GM23338 (cell line): ENCODE data around the gene AK3.

Experiments
- CREB1 ChIP-seq: fragments of 250-450 bp; sonication (Bioruptor Pico); IDR thresholded peaks from 2 replicates; pipeline ENCODE4 v1.5.0; 2020; ENCODE audit warnings: low read depth, mild to moderate bottlenecking, moderate library complexity
- CTCF ChIP-seq, 2 experiments: fragments of 200-600 bp in 1 of 2; sonication (generic) in 1 of 2; conservative IDR thresholded peaks; 2 replicates each; pipeline versions ENCODE4 v1.5.1 to v1.6.1; 2016 to 2017; ENCODE audit warnings: antibody characterized with exemption in 2 of 2, low read depth in 2 of 2, mild to moderate bottlenecking in 2 of 2, moderate library complexity in 1 of 2
- ETS1 ChIP-seq: IDR thresholded peaks from 2 replicates; pipeline ENCODE4 v1.6.1; 2016; ENCODE audit warnings: antibody characterized with exemption
- EZH2 ChIP-seq: fragments of 200-600 bp; sonication (generic); IDR thresholded peaks from one replicate; pipeline ENCODE4 v1.8.0; 2017; ENCODE audit warnings: antibody characterized with exemption, mild to moderate bottlenecking, low read depth; ENCODE audit not compliant: unreplicated experiment
- EZH2phosphoT487 ChIP-seq: fragments of 200-600 bp; sonication (generic); IDR thresholded peaks from one replicate; pipeline ENCODE4 v1.8.1; 2018; ENCODE audit warnings: antibody characterized with exemption; ENCODE audit not compliant: unreplicated experiment
- JUNB ChIP-seq: IDR thresholded peaks from one replicate; pipeline ENCODE4 v1.6.1; 2016; ENCODE audit warnings: antibody characterized with exemption; ENCODE audit not compliant: unreplicated experiment
- NANOG ChIP-seq: IDR thresholded peaks from 2 replicates; pipeline ENCODE4 v1.6.1; 2016; ENCODE audit warnings: antibody characterized with exemption, borderline replicate concordance
- POLR2AphosphoS5 ChIP-seq: IDR thresholded peaks from 2 replicates; pipeline ENCODE4 v1.6.1; 2016; ENCODE audit warnings: antibody characterized with exemption, low read depth
- REST ChIP-seq: IDR thresholded peaks from one replicate; pipeline ENCODE4 v1.6.1; 2018; ENCODE audit warnings: antibody characterized with exemption; ENCODE audit not compliant: unreplicated experiment
- STAT1 ChIP-seq: IDR thresholded peaks from one replicate; pipeline ENCODE4 v1.6.1; 2016; ENCODE audit warnings: antibody characterized with exemption; ENCODE audit not compliant: unreplicated experiment
- ZNF114 ChIP-seq: fragments of 250-450 bp; sonication (Bioruptor Pico); IDR thresholded peaks from 2 replicates; pipeline ENCODE4 v1.5.0; 2020; ENCODE audit warnings: mild to moderate bottlenecking, moderate library complexity
- ZNF331 ChIP-seq: fragments of 250-450 bp; sonication (Bioruptor Pico); IDR thresholded peaks from 2 replicates; pipeline ENCODE4 v1.5.0; 2020; ENCODE audit warnings: low read depth, mild to moderate bottlenecking, moderate library complexity

DNA sequence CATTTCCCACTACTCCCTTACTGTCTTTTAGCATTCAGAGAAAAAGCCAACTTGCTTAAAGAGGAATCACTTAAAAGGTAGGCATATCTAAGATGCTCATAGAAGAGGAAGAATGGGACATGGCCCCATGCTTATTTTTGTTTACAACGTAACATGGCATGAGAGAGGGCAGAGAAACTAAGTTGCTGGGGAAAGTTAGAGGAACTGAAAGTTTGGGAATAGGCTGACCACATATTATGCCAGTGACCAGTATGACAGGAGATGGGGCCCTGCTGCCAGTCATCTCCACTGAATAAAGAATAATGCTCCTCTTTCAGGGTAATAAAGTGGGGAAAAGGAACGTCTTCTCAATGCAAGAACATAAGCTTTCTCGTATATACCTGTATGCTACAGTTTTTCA lies 77.0 kb downstream of the AK3 start:
- TF ChIP-seq CTCF (conservative IDR thresholded peaks at IDR 0.05; ENCODE audit: low read depth in 2 of 2): no peak
- no peak for TF ChIP-seq REST
- no peak for TF ChIP-seq ZNF331 (CRISPR knock-in tag)
- no peak for TF ChIP-seq POLR2AphosphoS5
- TF ChIP-seq EZH2: no peak
- no peak for TF ChIP-seq JUNB
- no peak for TF ChIP-seq ZNF114 (CRISPR knock-in tag)
- no peak for TF ChIP-seq ETS1
- no peak for TF ChIP-seq NANOG
- no peak for TF ChIP-seq STAT1
- TF ChIP-seq EZH2phosphoT487: no peak
- TF ChIP-seq CREB1 (CRISPR knock-in tag): no peak
